ENCODE results near the gene EXOC3L1. TPM values are rescaled to one million over a fixed set of nuclear protein-coding genes. Genes with fewer than 3 reads are reported as not detected.

EXOC3L1 gene
- total and polyA plus RNA-seq, 2 of the 13 experiments (the other 11 are each of a cell fraction or from before 2014, with no cell fraction given), result 0.12 TPM; not detected in 1

GRCh38 chr16:67191411-67191994 is 1.6 kb upstream of the EXOC3L1 start (continued):
- TF ChIP-seq MLXIP (CRISPR knock-in tag; IDR thresholded peaks at IDR 0.05; ENCODE audit: borderline replicate concordance) (0 out of 2 replicates have a peak, but pooled peaks have one; percentile 46), NR1H2 (CRISPR knock-in tag; IDR thresholded peaks at IDR 0.05; ENCODE audit: borderline replicate concordance, low read depth) (no peak), SOX13 (IDR thresholded peaks at IDR 0.05) (peak; percentile 28; the same call in 1 of the 2 replicates), SOX13 (CRISPR knock-in tag; conservative IDR thresholded peaks at IDR 0.05 in 1 of 2, IDR thresholded peaks at IDR 0.05 in 1 of 2) (no peak), ZBTB39 (CRISPR knock-in tag; IDR thresholded peaks at IDR 0.05) (0 out of 2 replicates have a peak, but pooled peaks have one; percentile 26), DNMT3B (CRISPR knock-in tag; conservative IDR thresholded peaks at IDR 0.05) (no peak), ZNF407 (CRISPR knock-in tag; IDR thresholded peaks at IDR 0.05; ENCODE audit: not compliant biosample characterization) (no peak)

Measured in HepG2 (cell line).